HG03439 (cell line): ENCODE measurements around the gene DMD.

Experiments used
- ATAC-seq: cut with Tn5 transposase; IDR thresholded peaks from one replicate; pipeline ENCODE4 v1.9.1; 2021; ENCODE audit warnings: mild to moderate bottlenecking, moderate library complexity; ENCODE audit not compliant: unreplicated experiment

The DMD gene

DNA sequence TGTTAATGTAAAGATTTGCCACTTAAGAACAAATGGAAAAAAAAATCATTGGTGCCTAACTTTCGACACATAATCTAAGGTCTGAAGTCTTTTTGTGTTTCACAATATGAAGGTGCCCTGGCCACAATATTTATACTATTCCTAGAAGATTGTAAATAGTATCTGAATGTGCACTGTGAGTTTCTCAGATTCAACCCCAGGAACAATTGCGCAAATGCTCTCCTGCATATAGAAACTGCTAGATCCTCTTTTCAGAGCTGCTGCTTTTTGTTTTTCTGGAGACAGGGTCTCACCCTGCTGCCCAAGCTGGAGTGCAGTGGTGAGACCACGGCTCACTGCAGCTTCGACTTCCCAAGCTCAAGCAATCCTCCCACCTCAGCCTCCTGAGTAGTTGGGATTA is 1659.4 kb downstream of the DMD start:
- no peak for ATAC-seq

DNA sequence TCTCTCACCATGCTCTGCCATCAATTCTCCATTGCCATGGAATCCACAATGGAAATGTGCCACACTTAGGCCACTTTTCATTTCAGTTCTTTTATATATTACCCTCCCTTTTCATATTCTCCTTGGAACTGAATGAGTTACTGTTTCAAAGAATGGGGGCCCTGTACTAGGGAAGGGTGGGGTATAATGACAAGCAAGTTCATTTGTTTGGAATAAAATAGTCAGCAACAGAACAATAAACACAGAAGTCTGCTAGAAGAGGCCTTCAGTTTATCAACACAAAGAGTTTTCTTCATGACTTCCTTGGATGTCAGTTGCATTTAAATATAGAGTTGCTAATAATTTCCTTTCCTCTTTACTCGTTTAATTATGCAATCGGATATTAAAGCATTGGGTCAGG is 1661.2 kb downstream of the DMD start:
- no peak for ATAC-seq

DNA sequence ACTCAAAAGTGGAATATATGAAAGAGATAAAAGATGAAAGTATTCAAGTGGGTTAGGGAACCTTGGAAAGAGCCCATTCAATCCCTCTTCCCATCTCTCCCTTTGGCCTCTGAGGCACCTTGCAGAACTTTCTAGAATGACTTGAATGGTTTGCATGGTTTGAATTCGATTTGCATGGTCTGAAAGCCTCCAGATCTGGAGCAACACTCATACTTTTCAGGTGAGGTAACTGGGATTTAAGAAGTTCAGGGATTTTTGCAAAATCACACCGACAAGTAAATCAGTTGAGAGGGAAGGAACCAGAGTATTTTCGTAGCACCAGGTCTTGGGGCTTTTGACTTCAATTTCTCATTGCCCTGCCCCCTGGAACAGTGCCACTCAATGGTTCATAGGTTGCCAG is 1663.5 kb downstream of the DMD start:
- ATAC-seq, result no peak

DNA sequence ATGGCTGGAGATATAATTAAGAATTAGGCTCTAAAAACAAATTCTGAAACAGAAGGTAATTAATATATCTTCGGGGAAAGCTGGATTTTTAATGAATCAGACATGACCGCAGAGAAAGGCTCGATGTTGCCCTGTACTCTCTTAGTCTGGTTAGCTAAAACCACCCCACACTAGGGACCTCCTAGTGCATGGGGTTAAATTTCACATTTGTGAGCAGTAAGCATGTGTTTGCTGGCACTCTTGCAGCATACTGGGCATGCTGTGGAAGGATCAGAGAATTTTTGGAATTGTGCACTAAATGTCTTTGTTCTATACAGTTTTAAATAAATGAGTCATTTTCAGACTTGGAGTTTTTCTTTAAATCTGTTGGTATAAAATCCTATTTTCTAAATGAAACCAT is 1663.9 kb downstream of the DMD start:
- no peak for ATAC-seq

DNA sequence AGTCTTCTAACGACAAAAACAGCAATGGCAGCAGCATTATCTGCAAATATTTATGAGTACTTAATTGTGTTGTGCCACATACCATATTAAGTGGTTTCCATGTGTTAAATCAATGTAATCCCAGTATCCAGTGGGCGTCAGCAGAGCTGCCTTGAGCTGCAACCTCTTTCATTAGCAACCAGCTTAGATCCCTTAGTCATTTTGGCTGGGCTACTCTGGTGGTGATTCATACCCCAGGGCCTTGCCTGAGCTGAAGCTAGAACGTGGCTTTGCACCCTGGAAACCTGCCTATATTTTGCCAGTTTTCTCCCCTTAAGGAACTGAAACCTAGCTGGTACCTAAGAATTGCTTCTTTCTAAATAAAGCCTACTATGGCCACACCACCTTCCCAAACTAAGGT is 1665.2 kb downstream of the DMD start:
- ATAC-seq, result no peak

DNA sequence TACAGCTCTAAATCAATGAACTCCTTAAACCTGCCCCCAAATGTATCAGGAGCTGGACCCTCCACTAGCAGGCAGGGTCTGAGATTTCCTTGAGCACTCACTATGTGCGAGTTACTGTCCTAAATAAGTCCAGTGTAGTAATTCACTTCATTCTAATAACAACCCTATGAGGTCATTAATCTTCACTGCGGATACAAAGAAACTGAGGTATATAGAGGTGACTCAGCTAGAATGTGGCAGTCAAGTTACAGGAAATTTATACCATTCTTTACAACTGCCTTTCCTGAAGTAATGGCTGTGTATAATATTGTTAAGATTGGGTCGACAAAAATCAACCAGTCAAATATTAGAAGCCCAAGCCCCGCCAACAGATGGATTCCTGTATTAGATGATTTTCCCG is 1665.6 kb downstream of the DMD start:
- ATAC-seq, result no peak

DNA sequence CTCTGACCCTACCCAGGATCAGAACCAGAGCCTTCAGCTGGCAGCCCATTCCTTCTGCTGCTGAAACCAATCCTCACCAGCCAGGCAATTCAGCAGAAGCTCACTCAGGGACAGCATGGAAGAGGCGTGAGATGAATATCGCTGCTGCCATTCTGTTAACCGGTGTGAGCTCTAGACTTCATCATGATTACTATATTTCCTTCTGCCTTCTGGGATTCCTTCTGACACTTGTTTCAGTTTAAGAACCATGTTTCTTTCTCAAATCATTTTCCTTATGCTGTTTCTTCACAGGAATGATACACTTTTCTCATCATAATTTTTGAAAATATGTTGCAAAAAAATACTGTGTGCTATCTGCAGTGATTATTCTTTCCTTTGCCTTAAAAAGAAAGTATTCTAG is 1666.2 kb downstream of the DMD start:
- ATAC-seq, result no peak

DNA sequence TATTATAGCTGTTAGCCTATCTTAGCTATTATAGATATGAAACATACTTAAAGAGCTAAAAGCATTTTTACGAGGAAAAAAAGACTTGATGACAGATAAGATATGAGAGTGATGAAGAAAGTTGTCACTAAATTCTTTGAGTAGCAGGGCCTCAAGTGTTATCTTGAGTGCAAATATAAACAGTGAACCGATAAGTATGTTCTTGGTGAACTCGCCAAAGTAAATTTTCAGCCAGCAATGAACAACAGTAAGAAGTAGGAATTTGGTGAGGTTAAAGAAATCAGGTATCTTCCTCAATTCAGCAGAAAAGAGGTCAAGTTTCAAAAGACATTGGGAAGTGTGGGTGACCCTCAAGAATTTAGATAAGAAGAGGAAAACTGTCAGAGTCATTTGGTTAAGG is 1667.7 kb downstream of the DMD start:
- ATAC-seq, result no peak

DNA sequence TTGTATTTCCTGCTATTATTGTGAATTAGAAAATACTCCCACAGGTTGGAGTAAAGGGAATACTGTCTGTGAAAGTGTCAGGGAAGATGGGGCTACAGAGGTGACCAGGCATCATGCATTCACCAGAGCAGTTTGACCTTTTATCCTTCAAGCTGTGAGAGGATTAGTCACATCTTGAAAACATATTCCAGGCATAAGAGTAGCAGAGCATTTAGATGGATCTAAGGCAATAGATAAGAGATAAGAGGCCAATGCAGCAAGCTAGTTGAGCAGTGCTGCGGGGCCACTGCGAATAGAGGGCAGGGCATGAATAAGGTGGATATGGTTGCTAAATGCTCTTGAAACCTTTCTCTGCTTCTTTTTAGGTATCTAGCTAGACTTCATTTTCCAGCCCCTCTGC is 1668.8 kb downstream of the DMD start:
- no peak for ATAC-seq

DNA sequence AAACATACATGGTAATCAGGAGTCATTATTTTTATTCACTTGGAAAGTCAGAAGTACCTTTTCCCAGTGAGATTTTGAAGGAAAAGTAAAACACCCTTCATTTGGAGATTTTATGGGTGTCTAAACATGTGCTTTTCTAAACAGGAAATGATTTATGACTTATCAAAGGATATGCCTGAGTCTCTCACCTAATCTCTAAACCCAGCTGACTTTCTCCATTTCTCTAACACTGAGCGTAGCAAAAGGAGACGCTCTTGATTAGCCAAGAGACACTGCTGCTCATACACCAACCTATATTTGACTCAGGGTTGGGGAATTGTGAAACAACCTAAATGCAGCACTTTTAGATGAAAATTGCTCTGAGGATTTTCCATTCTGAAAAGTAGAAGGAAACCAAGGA is 1671.0 kb downstream of the DMD start:
- ATAC-seq, result no peak

DNA sequence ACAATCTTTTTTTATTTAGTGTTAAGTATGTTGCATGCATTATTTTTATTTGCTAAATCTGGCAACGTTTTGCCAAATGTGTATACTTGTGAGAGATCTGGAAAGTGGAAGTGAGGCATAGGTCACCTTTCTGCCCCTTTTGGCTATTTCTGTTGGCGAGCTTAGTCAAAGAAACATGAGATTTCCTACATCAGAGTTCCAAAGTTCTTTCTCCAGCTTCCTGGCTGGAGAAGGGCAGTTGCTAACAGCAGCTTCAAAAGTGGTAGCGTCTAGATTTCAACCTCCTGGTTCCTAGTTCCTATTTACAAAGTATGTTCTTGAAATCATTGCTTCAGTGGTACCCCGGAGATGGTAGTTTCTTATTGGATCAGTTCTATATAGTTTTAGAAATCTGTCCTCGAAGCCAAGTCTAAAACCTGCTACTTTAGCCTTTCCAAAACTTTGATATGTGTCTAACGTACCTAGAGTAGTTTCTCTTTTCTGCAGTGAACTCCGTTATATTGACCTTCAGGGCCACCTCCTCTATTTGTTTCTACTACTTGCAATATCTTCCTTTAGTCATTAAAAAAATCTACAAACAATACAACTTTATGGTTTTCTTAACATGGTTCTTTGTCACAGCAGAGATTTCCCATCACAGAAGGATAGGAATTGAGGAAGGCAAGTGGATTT is 1683.8 kb downstream of the DMD start:
- ATAC-seq, result no peak

DNA sequence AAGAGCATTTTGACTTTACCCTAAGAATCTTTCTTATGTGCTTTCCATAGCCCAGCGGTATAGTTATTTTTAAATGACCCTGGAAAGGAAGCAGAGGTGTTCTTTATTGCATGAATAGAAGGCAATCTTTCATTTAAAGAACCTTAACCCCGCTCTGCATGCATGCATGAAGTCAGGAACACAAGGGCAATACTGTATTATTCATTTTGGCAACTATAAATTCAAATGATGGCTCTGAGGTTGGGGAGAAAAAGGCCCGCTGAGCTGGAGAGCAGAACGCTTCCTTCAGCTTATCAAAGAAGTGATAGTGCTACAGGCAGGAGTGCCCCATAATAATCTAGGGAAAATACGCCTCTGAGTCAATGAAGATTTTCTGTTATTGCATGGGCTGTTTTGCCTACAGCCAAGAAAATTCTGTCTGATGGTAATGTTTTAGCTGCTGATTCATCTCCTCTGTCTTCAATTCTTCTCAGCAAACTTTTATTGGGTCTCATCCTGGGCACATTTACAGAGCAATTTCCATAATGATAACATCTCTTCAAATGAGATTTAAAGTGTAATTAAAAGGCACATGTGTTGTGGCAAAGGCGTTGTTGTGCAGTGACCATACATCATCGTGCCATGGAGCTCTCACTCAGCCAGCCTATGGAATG is 1687.3 kb downstream of the DMD start:
- no peak for ATAC-seq

DNA sequence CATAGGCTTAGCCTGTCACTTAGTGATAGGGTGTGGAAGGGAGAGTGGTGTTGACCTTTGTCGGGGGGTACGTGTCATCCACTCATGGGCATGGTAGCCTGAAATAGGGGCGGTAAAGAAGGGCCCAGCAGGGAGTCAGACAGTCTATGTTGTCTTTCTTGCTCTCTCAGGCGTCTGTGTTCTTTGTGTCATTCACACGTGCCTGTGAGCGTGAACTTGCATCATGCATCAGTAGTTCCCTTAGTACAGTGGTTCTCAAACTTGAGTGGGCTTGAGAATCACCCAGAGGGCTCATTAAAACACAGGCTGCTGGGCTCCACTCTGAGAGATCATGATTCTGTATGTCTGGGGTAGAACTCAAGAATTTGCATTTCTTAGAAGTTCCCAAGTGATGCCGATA is 1688.6 kb downstream of the DMD start:
- no peak for ATAC-seq

DNA sequence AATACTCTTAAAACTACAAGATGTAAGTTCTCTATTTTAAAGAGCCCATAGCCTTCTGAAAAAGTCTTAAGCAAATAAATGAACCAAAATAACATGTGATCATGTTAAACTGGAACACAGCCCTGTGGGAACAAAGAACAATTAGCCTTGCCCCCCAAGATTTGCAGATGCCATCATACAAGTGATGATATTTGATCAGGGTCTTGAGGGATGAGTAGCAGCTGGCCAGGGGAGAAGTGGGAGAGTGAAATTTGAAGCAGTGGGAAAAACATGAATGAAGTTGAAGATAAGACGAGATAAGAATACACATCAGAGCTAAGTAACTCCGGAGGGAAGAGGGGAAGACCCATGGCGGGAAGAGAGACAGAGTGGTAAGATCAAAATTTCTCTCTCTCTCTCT is 1689.4 kb downstream of the DMD start:
- no peak for ATAC-seq

DNA sequence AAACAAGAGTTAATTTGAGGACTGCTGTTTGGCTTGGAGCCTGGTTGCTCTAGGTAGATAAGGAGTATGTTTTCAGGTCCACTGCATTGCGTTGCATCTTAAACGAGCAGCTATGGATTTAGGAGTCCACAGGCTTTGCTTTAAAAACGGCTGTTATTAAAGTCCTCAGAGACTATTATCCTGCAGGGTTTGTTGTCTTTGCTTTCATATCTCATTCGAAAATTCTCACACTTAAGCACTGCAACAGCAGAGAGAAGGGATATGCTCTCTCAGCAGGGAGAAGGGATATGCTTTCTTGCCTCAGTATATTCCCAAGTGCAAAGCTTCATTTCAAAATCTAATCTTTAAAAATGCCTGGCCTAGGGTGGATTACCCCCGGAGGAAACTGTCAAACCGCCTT is 1694.8 kb downstream of the DMD start:
- no peak for ATAC-seq

DNA sequence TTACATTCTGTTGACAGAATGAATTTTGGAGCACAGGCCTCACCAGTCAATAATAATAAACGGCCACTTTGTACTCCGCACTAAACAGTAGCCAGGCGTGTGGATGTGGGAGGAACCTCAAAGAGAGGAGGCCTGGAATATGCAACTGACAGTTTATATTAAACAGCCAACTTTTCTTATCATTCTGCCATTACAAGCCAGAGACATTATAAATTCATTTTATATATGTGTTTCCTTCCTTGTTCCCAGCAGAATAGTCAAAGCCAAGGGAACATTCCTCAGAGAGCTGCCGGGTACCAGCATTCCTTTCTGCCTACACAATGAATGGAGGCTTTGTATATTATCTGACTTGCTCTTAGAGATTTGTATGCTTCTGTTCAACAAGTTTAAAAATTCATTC is 1703.0 kb downstream of the DMD start:
- no peak for ATAC-seq

DNA sequence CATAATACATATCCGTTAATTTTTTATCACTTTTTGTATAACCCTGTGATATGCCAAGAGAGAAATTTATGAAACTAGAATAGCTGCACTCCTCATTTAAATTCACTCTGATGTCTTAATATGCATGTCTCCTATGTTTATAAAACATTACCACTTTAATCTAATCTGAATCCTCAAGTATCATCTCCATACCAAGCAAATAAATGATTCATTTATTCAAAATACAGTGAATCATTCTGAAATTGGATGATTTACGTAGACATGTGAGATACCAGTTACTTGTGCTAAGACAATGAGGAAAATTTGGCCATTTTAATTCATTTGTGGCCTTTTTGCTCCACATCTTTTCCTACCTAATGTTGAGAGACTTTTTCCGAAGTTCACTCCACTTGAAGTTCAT is 1704.4 kb downstream of the DMD start:
- no peak for ATAC-seq

DNA sequence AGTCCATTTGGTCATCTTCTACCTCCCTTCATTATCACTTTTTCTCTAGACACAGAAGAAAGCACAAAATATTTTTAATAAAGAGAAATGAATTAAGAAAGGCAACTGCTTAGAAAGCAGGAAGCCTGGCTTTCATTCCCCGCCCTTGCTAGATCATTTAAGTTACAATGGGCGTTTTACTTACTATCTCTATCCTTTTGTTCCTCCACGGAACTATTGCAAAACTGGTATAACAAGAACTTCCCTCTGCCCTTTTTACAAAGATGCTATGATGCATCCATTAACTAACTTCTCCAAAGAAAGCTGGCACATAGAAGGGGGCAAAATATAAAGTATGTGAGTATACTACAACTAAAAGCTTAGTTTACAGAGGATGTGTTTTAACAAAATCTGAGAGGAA is 1705.0 kb downstream of the DMD start:
- ATAC-seq, result no peak

DNA sequence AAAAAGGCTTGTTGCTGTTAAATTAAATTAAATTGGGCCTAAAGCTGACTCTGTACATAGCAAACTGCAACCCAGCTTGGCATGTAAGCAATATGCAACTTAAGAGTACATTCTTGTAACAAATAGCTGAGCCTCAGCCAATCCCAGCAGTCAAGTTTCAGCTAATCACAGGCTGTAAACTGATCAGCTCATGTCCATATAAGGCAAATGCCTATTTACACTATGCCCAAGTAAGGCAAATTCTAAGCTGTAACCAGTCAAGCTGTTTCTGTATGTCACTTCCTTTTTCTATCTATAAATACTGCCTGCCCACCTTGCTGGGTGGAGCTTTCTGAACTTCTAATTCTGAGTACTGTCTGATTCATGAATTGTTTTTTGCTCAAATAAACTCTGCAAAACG is 1710.4 kb downstream of the DMD start:
- ATAC-seq, result no peak

DNA sequence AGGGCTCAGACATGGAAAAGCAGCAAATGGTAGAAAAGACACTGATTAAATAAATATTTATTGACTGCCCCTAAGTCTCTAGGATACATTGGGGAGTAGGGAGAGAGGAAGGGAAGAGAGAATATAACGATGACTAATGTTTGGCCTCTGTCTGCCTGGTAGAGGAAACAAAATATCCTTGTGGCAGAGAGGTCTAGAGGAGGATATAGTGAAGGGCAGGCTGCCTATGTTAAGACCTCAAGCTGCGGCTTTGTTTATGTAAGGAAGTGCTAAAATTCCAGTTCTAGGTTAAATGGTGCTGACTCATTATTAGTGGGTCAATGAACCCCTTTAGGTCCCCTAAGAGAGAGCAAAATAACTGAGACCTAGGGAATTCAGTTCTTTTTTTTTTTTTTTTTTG is 1712.2 kb downstream of the DMD start:
- ATAC-seq, result no peak

DNA sequence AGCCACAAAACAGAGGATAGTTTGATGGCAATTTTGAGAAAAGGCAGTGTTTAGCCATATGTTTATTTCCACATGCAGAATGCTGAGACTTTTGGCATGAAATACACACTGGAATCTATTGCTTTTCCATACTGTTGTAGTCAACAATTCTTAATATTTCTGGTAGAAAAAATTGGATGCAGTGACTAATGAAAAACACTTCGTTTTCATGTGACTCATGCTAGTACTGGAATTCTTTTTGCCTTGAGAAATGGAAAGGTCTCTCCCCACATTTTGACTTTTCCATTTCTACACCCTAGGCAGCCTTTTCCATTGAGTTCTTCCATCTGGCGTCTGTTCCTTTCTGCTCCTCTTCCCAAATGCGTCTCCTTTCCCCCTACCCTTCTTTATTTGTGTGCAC is 1714.3 kb downstream of the DMD start:
- ATAC-seq, result no peak

DNA sequence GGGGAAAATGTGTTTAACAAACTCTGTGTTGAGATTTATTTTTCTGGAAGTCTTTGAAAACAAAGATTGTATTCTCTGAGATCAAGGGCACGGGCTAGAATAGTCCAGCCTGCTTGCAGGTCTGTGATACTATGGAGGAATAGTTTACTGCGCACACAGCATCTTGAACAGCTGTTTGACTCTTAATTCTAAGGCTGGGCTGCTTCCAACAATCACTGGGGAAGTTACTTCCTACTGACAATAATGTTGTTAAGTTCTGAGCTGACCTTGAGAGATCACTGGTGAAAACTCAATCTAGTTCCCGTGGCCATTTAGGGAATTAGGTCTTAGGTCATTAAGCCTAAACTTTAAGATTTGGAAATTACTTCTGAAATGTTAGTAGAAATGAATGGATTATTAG is 1723.4 kb downstream of the DMD start:
- no peak for ATAC-seq

DNA sequence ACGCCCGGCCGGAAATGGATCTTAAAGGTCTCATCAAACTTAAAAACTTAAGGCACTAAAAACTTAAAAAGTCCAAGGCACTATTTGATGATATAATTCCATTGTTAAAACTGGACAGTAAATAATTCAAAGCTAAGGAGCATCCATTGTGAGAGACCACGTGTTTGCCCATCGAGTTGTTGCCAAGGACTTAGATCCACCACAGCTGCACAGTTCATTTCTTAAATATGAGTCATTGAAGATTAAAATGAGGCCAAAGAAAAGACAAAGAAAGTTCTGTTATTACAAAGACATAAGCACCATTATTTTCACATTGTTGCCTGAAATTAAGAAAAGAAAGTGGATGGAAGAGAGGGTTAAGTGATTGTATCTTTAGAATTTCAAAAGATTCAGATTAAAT is 1728.0 kb downstream of the DMD start:
- no peak for ATAC-seq
